Keratinocyte (primary cell): ENCODE results near the gene TNNT2. TPM values are rescaled to one million over a fixed set of nuclear protein-coding genes. Genes with fewer than 3 reads are reported as not detected.

Experiments
- DNase-seq: peaks from one replicate; pipeline ENCODE4 v3.0.0-alpha.2; 2011; ENCODE audit warnings: low read depth, missing footprints, low spot score
- FAIRE-seq: peaks from 2 replicates; lab custom pipeline; 2011; peaks lifted over from hg19 to GRCh38; lab: Jason Lieb, UNC
- H2AFZ ChIP-seq: 2 replicates; pipeline ENCODE4 v1.6.0; 2012; ENCODE audit warnings: low read length, control low read depth, inconsistent platforms; ENCODE audit not compliant: control insufficient read depth
- H3K27ac ChIP-seq: 2 replicates; pipeline ENCODE4 v1.5.1; 2011; ENCODE audit warnings: low read length; ENCODE audit not compliant: control insufficient read depth, insufficient read depth
- H3K27me3 ChIP-seq: 3 replicates; pipeline ENCODE4 v1.6.0; 2011; ENCODE audit warnings: low read length; ENCODE audit not compliant: control insufficient read depth, insufficient read depth; ENCODE audit errors: extremely low read depth
- H3K36me3 ChIP-seq, 2 experiments: 2 replicates in 1 of 2; 3 replicates in 1 of 2; pipeline ENCODE4 v1.5.1; 2011; ENCODE audit warnings: low read length in 2 of 2, mild to moderate bottlenecking in 1 of 2; ENCODE audit not compliant: control insufficient read depth in 2 of 2, insufficient read depth in 2 of 2; ENCODE audit errors: extremely low read depth in 1 of 2
- H3K4me1 ChIP-seq: 3 replicates; pipeline ENCODE4 v1.5.1; 2011; ENCODE audit warnings: low read length; ENCODE audit not compliant: control insufficient read depth, insufficient read depth; ENCODE audit errors: extremely low read depth
- H3K4me2 ChIP-seq: 3 replicates; pipeline ENCODE4 v1.6.0; 2011; ENCODE audit warnings: low read depth, low read length; ENCODE audit not compliant: control insufficient read depth, insufficient read depth; ENCODE audit errors: extremely low read depth
- H3K4me3 ChIP-seq, 3 experiments: fragments of 200-600 bp in 1 of 3; sonication (generic) in 1 of 3; 2 replicates in 2 of 3; 3 replicates in 1 of 3; pipeline ENCODE4 v1.5.1; 2011 to 2016; ENCODE audit warnings: low read length in 3 of 3, mild to moderate bottlenecking in 3 of 3, control low read depth in 2 of 3, inconsistent platforms in 1 of 3, low read depth in 1 of 3, mixed read lengths in 1 of 3, mixed run types in 1 of 3, moderate library complexity in 1 of 3; ENCODE audit not compliant: control insufficient read depth in 2 of 3, insufficient read depth in 2 of 3; ENCODE audit errors: extremely low read depth in 1 of 3
- H3K79me2 ChIP-seq: 2 replicates; pipeline ENCODE4 v1.6.0; 2012; ENCODE audit warnings: low read length; ENCODE audit not compliant: control insufficient read depth, insufficient read depth
- H3K9ac ChIP-seq: 3 replicates; pipeline ENCODE4 v1.6.0; 2011; ENCODE audit warnings: low read length; ENCODE audit not compliant: control insufficient read depth, insufficient read depth; ENCODE audit errors: extremely low read depth
- H3K9me1 ChIP-seq: 3 replicates; pipeline ENCODE4 v1.6.0; 2011; ENCODE audit warnings: low read length; ENCODE audit not compliant: control insufficient read depth, insufficient read depth; ENCODE audit errors: extremely low read depth
- H3K9me3 ChIP-seq: 2 replicates; pipeline ENCODE4 v1.5.1; 2012; ENCODE audit warnings: low read depth, low read length; ENCODE audit not compliant: control insufficient read depth
- H4K20me1 ChIP-seq: 3 replicates; pipeline ENCODE4 v1.6.0; 2011; ENCODE audit warnings: low read length; ENCODE audit not compliant: control insufficient read depth, insufficient read depth; ENCODE audit errors: extremely low read depth
- EZH2 ChIP-seq: IDR thresholded peaks from one replicate; pipeline ENCODE4 v1.6.1; 2012; ENCODE audit warnings: inconsistent platforms, mild to moderate bottlenecking, low read length, moderate library complexity
- dilution Hi-C: fragments of 300-500 bp; cut with MboI; formaldehyde crosslinking; loops from one replicate; pipeline ENCODE4 v1.7.0; 2020; ENCODE audit warnings: low sequenced_read_pairs; ENCODE audit not compliant: extremely low pct_ligation_motif_present
- polyA plus RNA-seq, 5 experiments: library from polyadenylated mRNA; depleted of rRNA in 3 of 5; stranded (reverse) in 3 of 5; stranded (forward) in 1 of 5; unstranded in 1 of 5; fragments of >200 nt; gene quantifications; 1 replicate in 1 of 5; 2 replicates in 3 of 5; 3 replicates in 1 of 5; pipeline versions ENCODE4 v1.2.1 to v1.2.3, GENCODE V29; 2011 to 2012; ENCODE audit warnings: missing spikeins in 2 of 5, low read depth in 1 of 5, low replicate concordance in 1 of 5
- TF ChIP-seq, protein P1 (sequence below), 3 experiments: IDR thresholded peaks in 1 of 3; conservative IDR thresholded peaks in 1 of 3; optimal IDR thresholded peaks in 1 of 3; 2 replicates in 2 of 3; 3 replicates in 1 of 3; pipeline versions ENCODE3 to v1.5.1; 2011; ENCODE audit warnings: low read length in 3 of 3, mild to moderate bottlenecking in 3 of 3, moderate library complexity in 2 of 3, control low read depth in 1 of 3, inconsistent platforms in 1 of 3; ENCODE audit not compliant: insufficient read depth in 2 of 3; ENCODE audit errors: extremely low read depth in 1 of 3

The TNNT2 gene
- polyA plus RNA-seq, 1 donor (not counting 4 experiments of a cell fraction or from before 2014, with no cell fraction given): 1.4 TPM

DNA sequence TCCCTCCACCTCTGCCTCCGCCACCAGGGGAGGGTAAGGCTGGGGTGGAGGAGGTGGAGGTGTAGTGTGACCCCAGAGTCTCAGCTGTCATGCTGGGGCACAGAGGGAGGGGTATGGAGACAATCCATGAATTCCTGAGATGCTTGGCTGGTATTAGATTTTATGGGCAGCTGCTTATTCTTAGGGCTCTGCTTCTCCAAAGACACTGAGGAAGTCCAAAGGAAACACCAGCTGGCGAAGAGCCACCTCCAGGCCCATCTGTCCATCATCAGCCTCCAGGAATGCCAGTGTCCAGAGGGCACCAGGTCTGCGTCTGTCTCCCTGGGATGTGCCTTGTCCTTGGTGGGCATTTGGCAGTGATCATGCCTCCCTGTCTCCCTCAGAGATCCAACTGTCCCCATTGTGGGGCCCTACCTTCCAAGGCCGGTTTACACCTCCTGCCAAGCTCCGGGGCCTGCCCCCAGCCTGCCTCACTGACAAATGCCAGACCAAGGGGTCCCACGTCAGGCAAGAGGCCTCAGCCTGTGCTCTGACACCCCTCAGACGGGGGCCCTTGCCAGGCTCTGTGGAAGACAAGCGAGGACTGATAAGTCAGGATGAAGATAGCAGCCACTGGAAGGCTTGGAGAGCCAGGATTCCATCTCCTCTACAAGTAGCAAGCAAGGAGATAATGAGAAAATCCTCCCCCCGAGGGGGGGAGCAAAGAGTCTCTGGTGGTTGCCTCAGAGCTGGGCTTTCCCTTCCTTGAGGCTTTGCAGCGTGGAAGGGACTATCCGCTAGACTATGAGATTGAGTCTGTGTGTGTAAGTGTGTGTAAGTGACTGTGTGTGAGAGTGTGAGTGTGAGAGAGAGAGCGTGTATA lies 42.5 kb upstream of the TNNT2 start:
- no peak overlapping the region for H2AFZ ChIP-seq
- no peak overlapping the region for H3K4me3 ChIP-seq
- no peak overlapping the region for H3K27ac ChIP-seq
- peaks cover 1% of the 10 kb centered on the region for H3K9me3 ChIP-seq
- peaks cover 22% of the 10 kb centered on the region for H3K27me3 ChIP-seq
- H3K79me2 ChIP-seq: no peaks in the 10 kb centered on the region
- no peak overlapping the region for H3K9ac ChIP-seq
- no peak overlapping the region for H3K4me2 ChIP-seq
- no peaks in the 10 kb centered on the region for H3K36me3 ChIP-seq
- DNase-seq: no peak
- no peaks in the 10 kb centered on the region for H3K4me1 ChIP-seq
- TF ChIP-seq, protein P1, sequence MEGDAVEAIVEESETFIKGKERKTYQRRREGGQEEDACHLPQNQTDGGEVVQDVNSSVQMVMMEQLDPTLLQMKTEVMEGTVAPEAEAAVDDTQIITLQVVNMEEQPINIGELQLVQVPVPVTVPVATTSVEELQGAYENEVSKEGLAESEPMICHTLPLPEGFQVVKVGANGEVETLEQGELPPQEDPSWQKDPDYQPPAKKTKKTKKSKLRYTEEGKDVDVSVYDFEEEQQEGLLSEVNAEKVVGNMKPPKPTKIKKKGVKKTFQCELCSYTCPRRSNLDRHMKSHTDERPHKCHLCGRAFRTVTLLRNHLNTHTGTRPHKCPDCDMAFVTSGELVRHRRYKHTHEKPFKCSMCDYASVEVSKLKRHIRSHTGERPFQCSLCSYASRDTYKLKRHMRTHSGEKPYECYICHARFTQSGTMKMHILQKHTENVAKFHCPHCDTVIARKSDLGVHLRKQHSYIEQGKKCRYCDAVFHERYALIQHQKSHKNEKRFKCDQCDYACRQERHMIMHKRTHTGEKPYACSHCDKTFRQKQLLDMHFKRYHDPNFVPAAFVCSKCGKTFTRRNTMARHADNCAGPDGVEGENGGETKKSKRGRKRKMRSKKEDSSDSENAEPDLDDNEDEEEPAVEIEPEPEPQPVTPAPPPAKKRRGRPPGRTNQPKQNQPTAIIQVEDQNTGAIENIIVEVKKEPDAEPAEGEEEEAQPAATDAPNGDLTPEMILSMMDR (optimal IDR thresholded peaks at IDR 0.05 in 1 of 3, IDR thresholded peaks at IDR 0.05 in 1 of 3, conservative IDR thresholded peaks at IDR 0.05 in 1 of 3; ENCODE audit: extremely low read depth in 1 of 3, insufficient read depth in 2 of 3, low read length in 3 of 3): no peak
- no peak for TF ChIP-seq EZH2
- H4K20me1 ChIP-seq: no peaks in the 10 kb centered on the region
- no peaks in the 10 kb centered on the region for H3K9me1 ChIP-seq
- dilution Hi-C loops: no loop called here
- FAIRE-seq: no peak

DNA sequence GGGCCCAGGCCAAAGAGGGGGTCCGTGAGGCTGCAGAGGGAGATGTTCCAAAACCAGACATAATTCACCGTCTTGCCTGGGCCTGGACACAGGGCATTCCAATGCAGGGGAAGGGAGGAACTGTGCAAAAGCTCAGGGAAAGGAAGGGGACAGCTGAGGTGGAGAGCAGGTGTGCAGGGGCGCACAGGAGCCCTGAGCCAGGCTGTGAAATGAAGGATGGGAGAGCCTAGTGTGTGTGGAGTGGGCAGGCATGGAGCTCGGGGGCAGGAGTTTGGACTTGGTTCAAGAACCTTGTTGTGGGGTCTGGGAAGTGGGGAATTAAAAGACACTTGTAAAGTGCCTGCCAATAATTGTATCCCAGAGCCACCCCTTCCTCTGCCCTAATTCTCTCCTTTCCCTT lies 41.8 kb upstream of the TNNT2 start:
- no peak overlapping the region for H3K4me3 ChIP-seq
- peaks cover 22% of the 10 kb centered on the region for H3K27me3 ChIP-seq
- no peak overlapping the region for H3K9ac ChIP-seq
- H3K4me2 ChIP-seq: no peak overlapping the region
- H3K9me1 ChIP-seq: no peaks in the 10 kb centered on the region
- DNase-seq (no peak), FAIRE-seq (no peak)
- dilution Hi-C loops: no loop called here
- no peaks in the 10 kb centered on the region for H3K36me3 ChIP-seq
- H3K79me2 ChIP-seq: no peaks in the 10 kb centered on the region
- H3K27ac ChIP-seq: no peak overlapping the region
- TF ChIP-seq EZH2: no peak
- TF ChIP-seq, protein P1 (optimal IDR thresholded peaks at IDR 0.05 in 1 of 3, IDR thresholded peaks at IDR 0.05 in 1 of 3, conservative IDR thresholded peaks at IDR 0.05 in 1 of 3; ENCODE audit: extremely low read depth in 1 of 3, insufficient read depth in 2 of 3, low read length in 3 of 3): no peak
- H3K4me1 ChIP-seq: no peaks in the 10 kb centered on the region
- no peak overlapping the region for H2AFZ ChIP-seq
- H4K20me1 ChIP-seq: no peaks in the 10 kb centered on the region
- peaks cover 1% of the 10 kb centered on the region for H3K9me3 ChIP-seq
